Lung (tissue), 12 donors: ENCODE results near the gene TC2N. TPM values are rescaled to one million over a fixed set of nuclear protein-coding genes. Genes with fewer than 3 reads are reported as not detected.
"Not testable (repeated sequence)": the region's sequence is repeated elsewhere in the genome, so short reads cannot be mapped to it uniquely, and the experiment has no call there.

Experiments
- ATAC-seq: fragments of 200-7000 bp; cut with Tn5 transposase; one replicate; pipeline ENCODE4 v1.9.1; 2020; ENCODE audit warnings: moderate number of reproducible peaks; ENCODE audit not compliant: insufficient read depth, low FRiP score
- DNase-seq, 3 donors: peaks; one replicate each; pipeline ENCODE4 v3.0.0-alpha.2; 2013 to 2017
- H3K27ac ChIP-seq, 2 donors: one replicate each; pipeline ENCODE4 v1.5.1; 2013; ENCODE audit warnings: mild to moderate bottlenecking in 2 of 2, moderate library complexity in 2 of 2, control low read depth in 1 of 2, inconsistent platforms in 1 of 2, low read depth in 1 of 2, low read length in 1 of 2
- H3K27me3 ChIP-seq, 3 donors: one replicate each; pipeline ENCODE4 v1.5.1; 2013; ENCODE audit warnings: low read length in 2 of 3; ENCODE audit not compliant: control insufficient read depth in 3 of 3, insufficient read depth in 3 of 3
- H3K36me3 ChIP-seq, 4 donors: one replicate each; pipeline ENCODE4 v1.5.1; 2013; ENCODE audit warnings: low read length in 4 of 4, mild to moderate bottlenecking in 1 of 4, moderate library complexity in 1 of 4; ENCODE audit not compliant: control insufficient read depth in 4 of 4, insufficient read depth in 4 of 4
- H3K4me1 ChIP-seq, 5 donors: one replicate each; pipeline ENCODE4 v1.5.1; 2013; ENCODE audit warnings: low read length in 5 of 5, mild to moderate bottlenecking in 2 of 5, moderate library complexity in 1 of 5; ENCODE audit not compliant: control insufficient read depth in 5 of 5, insufficient read depth in 5 of 5
- H3K4me3 ChIP-seq: one replicate; pipeline ENCODE4 v1.5.1; 2013; ENCODE audit warnings: mild to moderate bottlenecking, control low read depth, moderate library complexity
- H3K9ac ChIP-seq, 2 donors: one replicate each; pipeline ENCODE4 v1.5.1; 2013; ENCODE audit warnings: low read length in 2 of 2, control low read depth in 1 of 2; ENCODE audit not compliant: insufficient read depth in 1 of 2
- H3K9me3 ChIP-seq, 4 donors: one replicate each; pipeline ENCODE4 v1.5.1; 2013; ENCODE audit warnings: low read length in 3 of 4, mild to moderate bottlenecking in 1 of 4, moderate library complexity in 1 of 4; ENCODE audit not compliant: control insufficient read depth in 4 of 4, insufficient read depth in 3 of 4
- CTCF ChIP-seq: IDR thresholded peaks from 2 replicates; pipeline ENCODE4 v1.5.1; 2012; ENCODE audit warnings: mild to moderate bottlenecking; ENCODE audit errors: control extremely low read depth, extremely low read depth
- WGBS, 2 donors: extraction: QIAGEN DNeasy Blood & Tissue Kit; methylation state at CpG; one replicate each; pipeline ENCODE4 v1.1.7; 2013; 5-methylcytosine and 5-hydroxymethylcytosine counted together
- polyA plus RNA-seq, 2 donors: library from polyadenylated mRNA; stranded (reverse); fragments of 200-250 nt; gene quantifications; one replicate each; pipeline ENCODE4 v1.2.1, GENCODE V29; 2013
- total RNA-seq, 2 donors: library from RNA; depleted of rRNA in 1 of 2; stranded (reverse); fragments of >200 nt in 1 of 2; gene quantifications; one replicate each; pipeline ENCODE4 v1.2.1, GENCODE V29; 2014 to 2021
- donor health status: control.
- donor health status: control.
- donor health status: Bipolar disorder and iron deficiency.
- donor health status: healthy.
- donor health status: DM: yes; HTN: yes; CAD: no.

The TC2N gene
- total and polyA plus RNA-seq, 4 donors, result 20.4 to 128 (median 43.9) TPM

DNA sequence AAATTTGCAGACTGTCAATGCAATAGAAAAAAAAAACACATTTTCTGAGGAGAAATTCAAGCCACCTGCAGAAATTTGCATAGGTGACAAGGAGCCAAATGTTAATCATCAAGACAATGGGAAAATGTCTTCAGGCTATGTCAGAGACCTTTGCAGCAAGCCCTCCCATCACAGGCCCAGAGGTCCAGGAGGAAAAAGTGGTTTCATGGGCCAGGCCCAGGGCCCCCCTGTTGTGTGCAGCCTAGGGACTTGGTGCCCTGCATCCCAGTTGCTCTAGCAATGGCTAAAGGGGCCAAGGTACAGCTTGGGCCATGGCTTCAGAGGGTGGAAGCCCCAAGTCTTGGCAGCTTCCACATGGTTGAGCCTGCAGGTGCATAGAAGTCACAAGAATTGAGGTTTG, 60.6 kb downstream of the TC2N start:
- no peak overlapping the region for H3K27ac ChIP-seq
- H3K4me1 ChIP-seq, result no peaks in the 10 kb centered on the region
- ATAC-seq, result no peak
- H3K9ac ChIP-seq, result no peak overlapping the region
- DNase-seq, result no peak
- TF ChIP-seq CTCF, result no peak
- peaks cover 0 to 12% (median 6%) of the 10 kb centered on the region in 4 donors for H3K9me3 ChIP-seq
- H3K27me3 ChIP-seq, result no peaks in the 10 kb centered on the region
- H3K36me3 ChIP-seq, result peaks cover 0 to 8% (median 0%) of the 10 kb centered on the region in 4 donors
- no peak overlapping the region for H3K4me3 ChIP-seq

DNA sequence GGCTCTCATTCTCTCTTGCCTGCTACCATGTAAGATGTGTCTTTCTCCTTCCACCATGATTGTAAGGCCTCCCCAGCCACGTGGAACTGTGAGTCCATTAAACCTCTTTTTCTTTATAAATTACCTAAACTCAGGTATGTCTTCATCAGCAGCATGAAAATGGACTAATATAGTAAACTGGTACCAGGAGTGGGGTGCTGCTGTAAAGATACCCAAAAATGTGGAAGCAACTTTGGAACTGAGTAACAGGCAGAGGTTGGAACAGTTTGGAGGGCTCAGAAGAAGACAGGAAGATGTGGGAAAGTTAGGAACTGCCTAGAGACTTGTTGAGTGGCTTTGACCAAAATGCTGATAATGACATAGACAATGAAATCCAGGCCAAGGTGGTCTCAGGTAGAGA, 61.2 kb downstream of the TC2N start:
- H3K4me1 ChIP-seq, H3K9ac ChIP-seq, H3K4me3 ChIP-seq, H3K27ac ChIP-seq, DNase-seq, H3K27me3 ChIP-seq, H3K36me3 ChIP-seq, ATAC-seq: not testable (repeated sequence)
- peaks cover 0 to 12% (median 6%) of the 10 kb centered on the region in 4 donors for H3K9me3 ChIP-seq
- WGBS, 2 donors, result 77 to 78% methylated on average over 1 of the region's 1 CpG

DNA sequence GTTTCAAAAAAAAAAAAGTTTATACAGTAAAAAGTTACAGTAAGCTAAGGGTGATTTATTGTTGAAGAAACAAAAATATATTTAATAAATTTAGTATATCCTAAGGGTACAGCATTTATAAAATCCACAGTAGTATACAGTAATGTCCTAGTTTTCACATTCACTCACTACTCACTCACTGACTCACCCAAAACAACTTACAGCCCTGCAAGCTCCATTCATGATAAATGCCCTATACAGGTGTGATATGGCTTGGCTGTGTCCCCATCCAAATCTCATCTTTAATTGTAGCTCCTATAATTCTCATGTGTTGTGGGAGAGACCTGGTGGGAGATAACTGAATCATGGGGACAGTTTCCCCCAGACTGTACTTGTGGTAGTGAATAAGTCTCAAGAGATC, 61.7 kb downstream of the TC2N start:
- H3K36me3 ChIP-seq, result peaks cover 0 to 8% (median 0%) of the 10 kb centered on the region in 4 donors
- H3K4me1 ChIP-seq, result no peaks in the 10 kb centered on the region
- ATAC-seq (no peak), DNase-seq (no peak)
- H3K9ac ChIP-seq, result no peak overlapping the region
- H3K27me3 ChIP-seq, result no peaks in the 10 kb centered on the region
- no peak for TF ChIP-seq CTCF
- H3K9me3 ChIP-seq, result peaks cover 0 to 12% (median 5%) of the 10 kb centered on the region in 4 donors
- H3K27ac ChIP-seq, result no peak overlapping the region
- no peak overlapping the region for H3K4me3 ChIP-seq

DNA sequence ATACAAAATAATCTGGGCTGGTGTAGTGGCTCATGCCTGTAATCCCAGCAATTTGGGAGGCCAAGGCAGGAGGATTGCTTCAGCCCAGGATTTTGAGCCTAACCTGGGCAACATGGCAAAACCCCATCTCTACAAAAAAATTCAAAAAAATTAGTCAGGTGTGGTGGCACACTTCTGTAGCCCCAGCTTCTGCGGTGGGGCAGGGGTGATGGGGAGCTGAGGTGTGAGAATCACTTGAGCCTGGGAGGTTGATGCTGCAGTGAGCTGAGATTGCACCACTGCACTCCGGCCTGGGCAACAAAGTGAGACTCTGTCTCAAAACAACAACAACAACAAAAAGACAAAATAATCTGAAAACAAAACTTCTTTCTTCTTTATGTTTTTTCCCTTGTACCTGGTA, 66.0 kb downstream of the TC2N start:
- Histone ChIP-seq H3K27ac (no peak overlapping the region), H3K4me3 (no peak overlapping the region), H3K9ac (no peak overlapping the region), H3K36me3 (no peaks in the 10 kb centered on the region), H3K27me3 (no peaks in the 10 kb centered on the region), H3K9me3 (peaks cover 0 to 2% (median under 1%) of the 10 kb centered on the region in 4 donors), H3K4me1 (no peaks in the 10 kb centered on the region)
- ATAC-seq (no peak), DNase-seq (no peak)
- 86 to 95% methylated on average over 2 of the region's 2 CpGs for WGBS, 2 donors
- no peak for TF ChIP-seq CTCF
